A172 (cell line): ENCODE measurements around the gene ATOSB. TPM values are rescaled to one million over a fixed set of nuclear protein-coding genes. Genes with fewer than 3 reads are reported as not detected.

ENCODE experiments used
- DNase-seq: peaks from one replicate; pipeline ENCODE4 v3.0.0-alpha.2; 2015; ENCODE audit warnings: low spot score
- total RNA-seq: library from RNA; depleted of rRNA; stranded (reverse); fragments of >200 nt; shearing (Covaris generic); gene quantifications from 2 replicates; pipeline ENCODE4 v1.2.3, GENCODE V29; 2014; rRNA removed

The ATOSB gene
- total RNA-seq, 1 experiment from 2014 or later, result 26.3 TPM

DNA sequence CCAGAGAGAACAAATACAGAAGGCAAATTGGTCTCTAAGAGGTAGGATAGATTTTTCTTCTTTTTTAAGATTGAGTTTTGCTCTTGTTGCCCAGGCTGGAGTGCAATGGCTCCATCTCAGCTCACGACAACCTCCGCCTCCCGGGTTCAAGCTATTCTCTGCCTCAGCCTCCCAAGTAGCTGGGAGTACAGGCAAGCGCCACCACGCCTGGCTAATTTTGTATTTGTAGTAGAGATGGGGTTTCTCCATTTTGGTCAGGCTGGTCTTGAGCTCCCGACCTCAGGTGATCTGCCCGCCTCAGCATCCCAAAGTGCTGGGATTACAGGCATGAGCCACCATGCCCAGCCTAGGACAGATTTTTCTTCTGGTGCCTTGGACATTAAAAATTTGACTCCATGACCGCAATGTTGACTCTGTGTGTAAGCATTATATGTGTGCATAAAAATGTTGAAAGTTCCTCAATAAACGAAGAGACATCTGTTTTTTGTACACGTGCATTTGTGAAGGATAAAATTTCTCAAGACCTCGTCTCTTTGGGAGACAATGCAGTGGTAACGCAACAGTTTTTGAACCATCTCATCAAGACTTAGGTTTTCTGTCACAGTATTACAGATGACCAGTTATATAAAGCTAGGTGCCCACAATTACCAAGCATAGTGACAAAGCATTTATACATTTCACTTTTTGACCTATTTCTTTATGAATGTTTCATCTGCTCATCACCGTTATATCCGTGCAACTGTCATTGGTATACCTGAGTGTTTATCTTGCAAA lies 60.6 kb downstream of the ATOSB start:
- no peak for DNase-seq

DNA sequence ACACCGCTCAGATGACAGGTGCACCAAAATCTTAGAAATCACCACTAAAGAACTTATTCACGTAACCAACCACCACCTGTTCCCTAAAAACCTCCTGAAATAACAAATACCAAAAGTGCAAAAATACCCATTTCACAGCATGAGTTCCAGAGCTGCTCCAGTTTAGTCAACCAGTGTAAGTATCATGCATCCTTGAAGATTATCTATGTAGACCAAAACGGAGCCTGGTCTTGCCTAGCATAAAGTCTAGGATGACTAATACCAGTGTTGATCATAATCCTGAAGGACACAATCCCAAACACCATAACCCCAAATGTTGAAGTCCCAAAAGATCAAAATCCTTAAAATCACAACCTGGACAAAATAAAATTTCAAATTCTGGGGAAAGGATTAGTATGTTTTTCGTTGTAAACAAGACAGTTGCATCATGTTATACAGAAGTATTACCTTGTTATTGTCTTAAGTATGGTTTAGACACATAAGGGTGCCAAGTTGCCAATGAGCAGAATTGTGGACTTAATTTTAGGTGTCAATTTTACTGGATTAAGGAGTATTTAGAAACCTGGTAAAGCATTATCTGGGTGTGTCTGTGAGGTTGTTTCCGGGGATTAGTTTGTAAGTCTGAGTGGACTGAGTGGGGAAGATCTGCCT lies 61.4 kb downstream of the ATOSB start:
- DNase-seq, result no peak

Other genes starting within 250 kb of the ATOSB start
- 0.05 TPM in 1 of 2 replicates, not detected in the other for gene PHF24, start 157.6 kb downstream of the ATOSB start, total RNA-seq
- gene DNAJB5, start 126.1 kb downstream of the ATOSB start, total RNA-seq, result 3.3 and 6.7 TPM in 2 replicates
- gene VCP, start 43.2 kb downstream of the ATOSB start, total RNA-seq, result 346 and 386 TPM in 2 replicates
- gene FANCG, start 35.9 kb downstream of the ATOSB start, total RNA-seq, result 46.1 and 73.2 TPM in 2 replicates
- gene PIGO, start 19.3 kb downstream of the ATOSB start, total RNA-seq, result 16.6 and 20.8 TPM in 2 replicates
- gene STOML2, start 12.7 kb downstream of the ATOSB start, total RNA-seq, result 102 and 110 TPM in 2 replicates
- 6.7 and 7.5 TPM in 2 replicates for gene UNC13B, start 46.1 kb upstream of the ATOSB start, total RNA-seq